HepG2 (cell line): ENCODE measurements around the gene NPB. TPM values are rescaled to one million over a fixed set of nuclear protein-coding genes. Genes with fewer than 3 reads are reported as not detected.

Experiments
- ARNT ChIP-seq: fragments of 450-650 bp; IDR thresholded peaks from 2 replicates; pipeline ENCODE4 v1.6.1; 2017
- ATAD3A ChIP-seq: sonication (generic); formaldehyde crosslinking; IDR thresholded peaks from 2 replicates; pipeline ENCODE4 v1.4.0; 2020; ENCODE audit warnings: missing genetic modification reagents
- BCL6 ChIP-seq: IDR thresholded peaks from 2 replicates; pipeline ENCODE4 v1.6.1; 2016; ENCODE audit warnings: missing genetic modification reagents, missing compliant biosample characterization
- EZH2 ChIP-seq: conservative IDR thresholded peaks from 2 replicates; pipeline ENCODE4 v1.6.1; 2012; ENCODE audit warnings: mild to moderate bottlenecking, low read depth, low read length, moderate library complexity
- HMG20A ChIP-seq: IDR thresholded peaks from 2 replicates; pipeline ENCODE4 v1.6.1; 2016; ENCODE audit warnings: borderline replicate concordance
- MEIS2 ChIP-seq: sonication (generic); formaldehyde crosslinking; IDR thresholded peaks from 2 replicates; pipeline ENCODE4 v1.9.0; 2021; ENCODE audit warnings: mild to moderate bottlenecking, missing genetic modification reagents
- PLRG1 ChIP-seq: fragments of 450-650 bp; conservative IDR thresholded peaks from 2 replicates; pipeline ENCODE4 v1.6.1; 2016
- RARG ChIP-seq: sonication (generic); formaldehyde crosslinking; IDR thresholded peaks from 2 replicates; pipeline ENCODE4 v1.4.0; 2020; ENCODE audit warnings: low read depth, mild to moderate bottlenecking, missing genetic modification reagents
- SMAD1 ChIP-seq: sonication (generic); formaldehyde crosslinking; IDR thresholded peaks from 2 replicates; pipeline ENCODE4 v1.4.0; 2020; ENCODE audit warnings: missing genetic modification reagents, low read depth, mild to moderate bottlenecking, borderline replicate concordance
- STAT5B ChIP-seq: sonication (generic); formaldehyde crosslinking; IDR thresholded peaks from 2 replicates; pipeline ENCODE4 v1.4.0; 2020; ENCODE audit warnings: missing genetic modification reagents
- TARDBP ChIP-seq: sonication (generic); formaldehyde crosslinking; IDR thresholded peaks from 2 replicates; pipeline ENCODE4 v1.8.0; 2022; ENCODE audit warnings: mild to moderate bottlenecking, missing genetic modification reagents
- ZBTB38 ChIP-seq: sonication (generic); formaldehyde crosslinking; IDR thresholded peaks from 2 replicates; pipeline ENCODE4 v1.5.1; 2020; ENCODE audit warnings: mild to moderate bottlenecking, missing genetic modification reagents
- ZNF253 ChIP-seq: sonication (generic); formaldehyde crosslinking; IDR thresholded peaks from 2 replicates; pipeline ENCODE4 v1.8.0; 2022; ENCODE audit warnings: mild to moderate bottlenecking, missing genetic modification reagents, borderline replicate concordance
- ZNF570 ChIP-seq: sonication (generic); formaldehyde crosslinking; IDR thresholded peaks from 2 replicates; pipeline ENCODE4 v1.4.0; 2020; ENCODE audit warnings: mild to moderate bottlenecking, missing genetic modification reagents, borderline replicate concordance
- ZNF607 ChIP-seq: sonication (generic); formaldehyde crosslinking; IDR thresholded peaks from 2 replicates; pipeline ENCODE4 v1.5.1; 2020; ENCODE audit warnings: missing genetic modification reagents, mild to moderate bottlenecking, borderline replicate concordance
- ZNF850 ChIP-seq: sonication (generic); formaldehyde crosslinking; conservative IDR thresholded peaks from 2 replicates; pipeline ENCODE4 v1.9.0; 2021; ENCODE audit warnings: mild to moderate bottlenecking, missing genetic modification reagents
- ZSCAN9 ChIP-seq: IDR thresholded peaks from 2 replicates; pipeline ENCODE4 v1.6.1; 2016; ENCODE audit warnings: borderline replicate concordance
- polyA plus RNA-seq, 8 experiments: library from polyadenylated mRNA; depleted of rRNA in 3 of 8; stranded (reverse) in 7 of 8; unstranded in 1 of 8; fragments of >200 nt; fragmentation: Illumina TruSeq in 4 of 8; extraction: Trizol in 4 of 8; gene quantifications; 2 replicates each; pipeline versions ENCODE4 v1.2.1 to v1.2.3, GENCODE V29; 2011 to 2016; ENCODE audit warnings: low read depth in 4 of 8, missing spikeins in 1 of 8, mixed read lengths in 1 of 8; ENCODE audit not compliant: insufficient read depth in 1 of 8
- total RNA-seq, 5 experiments: library from RNA; depleted of rRNA; stranded (reverse); fragments of >200 nt; fragmentation: Illumina TruSeq; extraction: Trizol; gene quantifications; 2 replicates each; pipeline ENCODE4 v1.2.3, GENCODE V29; 2016; ENCODE audit warnings: low read depth in 1 of 5
- TF ChIP-seq, protein P1 (sequence below): sonication (generic); formaldehyde crosslinking; IDR thresholded peaks from 2 replicates; pipeline ENCODE4 v1.4.0; 2020; ENCODE audit warnings: low read depth, mild to moderate bottlenecking, missing genetic modification reagents
- TF ChIP-seq, protein P2 (sequence below), 2 experiments: sonication (generic) in 1 of 2; formaldehyde crosslinking in 1 of 2; IDR thresholded peaks; 2 replicates each; pipeline versions ENCODE4 v1.4.0 to v1.6.1; 2016 to 2020; ENCODE audit warnings: borderline replicate concordance in 1 of 2, low read depth in 1 of 2, mild to moderate bottlenecking in 1 of 2, missing genetic modification reagents in 1 of 2

NPB gene
- total and polyA plus RNA-seq, 2 of the 13 experiments (the other 11 are each of a cell fraction or from before 2014, with no cell fraction given), result 0.11 to 0.93 TPM

GRCh38 chr17:81867991-81868673 is 33.9 kb upstream of the NPB start (continued):
- TF ChIP-seq, protein P1, sequence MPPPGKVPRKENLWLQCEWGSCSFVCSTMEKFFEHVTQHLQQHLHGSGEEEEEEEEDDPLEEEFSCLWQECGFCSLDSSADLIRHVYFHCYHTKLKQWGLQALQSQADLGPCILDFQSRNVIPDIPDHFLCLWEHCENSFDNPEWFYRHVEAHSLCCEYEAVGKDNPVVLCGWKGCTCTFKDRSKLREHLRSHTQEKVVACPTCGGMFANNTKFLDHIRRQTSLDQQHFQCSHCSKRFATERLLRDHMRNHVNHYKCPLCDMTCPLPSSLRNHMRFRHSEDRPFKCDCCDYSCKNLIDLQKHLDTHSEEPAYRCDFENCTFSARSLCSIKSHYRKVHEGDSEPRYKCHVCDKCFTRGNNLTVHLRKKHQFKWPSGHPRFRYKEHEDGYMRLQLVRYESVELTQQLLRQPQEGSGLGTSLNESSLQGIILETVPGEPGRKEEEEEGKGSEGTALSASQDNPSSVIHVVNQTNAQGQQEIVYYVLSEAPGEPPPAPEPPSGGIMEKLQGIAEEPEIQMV (CRISPR knock-in tag), result peak; percentile 14; the same call in 1 of the 2 replicates
- TF ChIP-seq ARNT (no peak), STAT5B (CRISPR knock-in tag) (no peak; the same call in 1 of the 2 replicates), MEIS2 (CRISPR knock-in tag) (peak; percentile 20; the same call in 1 of the 2 replicates), ZNF253 (CRISPR knock-in tag) (no peak), EZH2 (no peak), ZNF607 (CRISPR knock-in tag) (no peak), ZNF850 (no peak), ATAD3A (no peak), RARG (CRISPR knock-in tag) (no peak), ZSCAN9 (CRISPR knock-in tag) (0 out of 2 replicates have a peak, but pooled peaks have one; percentile 7), ZBTB38 (CRISPR knock-in tag) (peak; percentile 49; the same call in 1 of the 2 replicates), HMG20A (no peak), TARDBP (CRISPR knock-in tag) (no peak), ZNF570 (no peak), BCL6 (CRISPR knock-in tag) (no peak), SMAD1 (CRISPR knock-in tag) (0 out of 2 replicates have a peak, but pooled peaks have one; percentile 24), PLRG1 (no peak)
- TF ChIP-seq, protein P2, sequence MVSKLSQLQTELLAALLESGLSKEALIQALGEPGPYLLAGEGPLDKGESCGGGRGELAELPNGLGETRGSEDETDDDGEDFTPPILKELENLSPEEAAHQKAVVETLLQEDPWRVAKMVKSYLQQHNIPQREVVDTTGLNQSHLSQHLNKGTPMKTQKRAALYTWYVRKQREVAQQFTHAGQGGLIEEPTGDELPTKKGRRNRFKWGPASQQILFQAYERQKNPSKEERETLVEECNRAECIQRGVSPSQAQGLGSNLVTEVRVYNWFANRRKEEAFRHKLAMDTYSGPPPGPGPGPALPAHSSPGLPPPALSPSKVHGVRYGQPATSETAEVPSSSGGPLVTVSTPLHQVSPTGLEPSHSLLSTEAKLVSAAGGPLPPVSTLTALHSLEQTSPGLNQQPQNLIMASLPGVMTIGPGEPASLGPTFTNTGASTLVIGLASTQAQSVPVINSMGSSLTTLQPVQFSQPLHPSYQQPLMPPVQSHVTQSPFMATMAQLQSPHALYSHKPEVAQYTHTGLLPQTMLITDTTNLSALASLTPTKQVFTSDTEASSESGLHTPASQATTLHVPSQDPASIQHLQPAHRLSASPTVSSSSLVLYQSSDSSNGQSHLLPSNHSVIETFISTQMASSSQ (IDR thresholded peaks at IDR 0.05; ENCODE audit: low read depth), result no peak
- TF ChIP-seq, protein P2 (CRISPR knock-in tag; IDR thresholded peaks at IDR 0.05; ENCODE audit: borderline replicate concordance), result no peak
